Type B pancreatic cell (in vitro differentiated cells): ENCODE results near the gene GRIP1. TPM values are rescaled to one million over a fixed set of nuclear protein-coding genes. Genes with fewer than 3 reads are reported as not detected.

Source experiments
- DNase-seq: peaks from one replicate; pipeline ENCODE4 v3.0.0; 2021; ENCODE audit warnings: mixed read lengths; ENCODE audit not compliant: unreplicated experiment; ENCODE audit errors: extremely low spot score
- H3K27ac Mint-ChIP-seq: 2 replicates; pipeline ENCODE4 v1.8.0; 2021; ENCODE audit warnings: mild to moderate bottlenecking, mixed read lengths
- H3K27me3 Mint-ChIP-seq: 2 replicates; pipeline ENCODE4 v1.8.0; 2021; ENCODE audit warnings: mixed read lengths
- H3K36me3 Mint-ChIP-seq: 2 replicates; pipeline ENCODE4 v1.8.0; 2021; ENCODE audit warnings: mixed read lengths
- H3K4me1 Mint-ChIP-seq: one replicate; pipeline ENCODE4 v1.8.0; 2021; ENCODE audit warnings: mixed read lengths; ENCODE audit not compliant: unreplicated experiment
- H3K4me3 Mint-ChIP-seq: 2 replicates; pipeline ENCODE4 v1.8.0; 2021; ENCODE audit warnings: mild to moderate bottlenecking, mixed read lengths
- H3K9me3 Mint-ChIP-seq: 2 replicates; pipeline ENCODE4 v1.8.0; 2021; ENCODE audit warnings: mixed read lengths
- CTCF ChIP-seq: fragments of 200-600 bp; sonication (generic); conservative IDR thresholded peaks from 2 replicates; pipeline ENCODE4 v1.5.0; 2021; ENCODE audit warnings: antibody characterized with exemption, mild to moderate bottlenecking
- total RNA-seq: library from RNA; stranded (reverse); gene quantifications from 2 replicates; pipeline ENCODE4 v1.2.1, GENCODE V29; 2021; ENCODE audit warnings: low replicate concordance

Gene GRIP1
- total RNA-seq, 1 donor from 2014 or later = 29.0 TPM

GRCh38 chr12:66361703-66362102 lies 317.2 kb downstream of the GRIP1 start:
- Mint-ChIP-seq H3K27me3 (no peaks in the 10 kb centered on the region), H3K4me1 (no peaks in the 10 kb centered on the region), H3K4me3 (no peak overlapping the region), H3K27ac (no peak overlapping the region), H3K9me3 (no peaks in the 10 kb centered on the region), H3K36me3 (no peaks in the 10 kb centered on the region)
- no peak for TF ChIP-seq CTCF
- no peak for DNase-seq

- Mint-ChIP-seq H3K27ac (no peak overlapping the region), H3K36me3 (no peaks in the 10 kb centered on the region), H3K9me3 (no peaks in the 10 kb centered on the region), H3K4me3 (no peak overlapping the region), H3K4me1 (no peaks in the 10 kb centered on the region), H3K27me3 (no peaks in the 10 kb centered on the region)
- no peak for DNase-seq
- no peak for TF ChIP-seq CTCF
Measured at GRCh38 chr12:66359300-66359699, 319.6 kb downstream of the GRIP1 start.

GRCh38 chr12:66354291-66354690 lies 324.6 kb downstream of the GRIP1 start:
- Mint-ChIP-seq H3K4me3 (no peak overlapping the region), H3K36me3 (peaks cover 8% of the 10 kb centered on the region), H3K27ac (no peak overlapping the region), H3K4me1 (no peaks in the 10 kb centered on the region), H3K9me3 (no peaks in the 10 kb centered on the region), H3K27me3 (no peaks in the 10 kb centered on the region)
- no peak for DNase-seq
- TF ChIP-seq CTCF = no peak

- no peak overlapping the region for H3K27ac Mint-ChIP-seq
- no peak for DNase-seq
- no peaks in the 10 kb centered on the region for H3K27me3 Mint-ChIP-seq
- no peaks in the 10 kb centered on the region for H3K9me3 Mint-ChIP-seq
- TF ChIP-seq CTCF = no peak
- H3K4me3 Mint-ChIP-seq = no peak overlapping the region
- H3K36me3 Mint-ChIP-seq = peaks cover 8% of the 10 kb centered on the region
- H3K4me1 Mint-ChIP-seq = no peaks in the 10 kb centered on the region
Measured at GRCh38 chr12:66352899-66353298, 326.0 kb downstream of the GRIP1 start.

GRCh38 chr12:66352197-66352596 lies 326.7 kb downstream of the GRIP1 start:
- Mint-ChIP-seq H3K4me1 (no peaks in the 10 kb centered on the region), H3K36me3 (peaks cover 8% of the 10 kb centered on the region), H3K27ac (no peak overlapping the region), H3K27me3 (no peaks in the 10 kb centered on the region), H3K9me3 (no peaks in the 10 kb centered on the region), H3K4me3 (no peak overlapping the region)
- TF ChIP-seq CTCF = peak; percentile 64
- DNase-seq = no peak

- no peaks in the 10 kb centered on the region for H3K27me3 Mint-ChIP-seq
- TF ChIP-seq CTCF = no peak
- H3K4me3 Mint-ChIP-seq = no peak overlapping the region
- H3K9me3 Mint-ChIP-seq = no peaks in the 10 kb centered on the region
- peaks cover 8% of the 10 kb centered on the region for H3K36me3 Mint-ChIP-seq
- H3K4me1 Mint-ChIP-seq = no peaks in the 10 kb centered on the region
- no peak for DNase-seq
- H3K27ac Mint-ChIP-seq = no peak overlapping the region
Measured at GRCh38 chr12:66351301-66351700, 327.6 kb downstream of the GRIP1 start.
